Caco-2 (cell line): ENCODE data around the gene VSIR. TPM values are rescaled to one million over a fixed set of nuclear protein-coding genes. Genes with fewer than 3 reads are reported as not detected.

Experiments used
- BruUV-seq: library from RNA; stranded (reverse); fragments of 400-500 nt; replicated peaks from 2 replicates; lab custom pipeline; 2021; lab: Mats Ljungman, UMichigan
- CTCF ChIA-PET: fragments of 300-600 bp; sonication (Branson Sonifier 250); formaldehyde crosslinking; loops from one replicate; lab custom pipeline; 2022; ENCODE audit warnings: antibody characterized with exemption; lab: Charles Lee
- POLR2A ChIA-PET: fragments of 300-600 bp; sonication (Branson Sonifier 250); formaldehyde crosslinking; loops from one replicate; lab custom pipeline; 2022; ENCODE audit warnings: antibody characterized with exemption; lab: Charles Lee
- DNase-seq, 2 experiments: peaks; one replicate each; pipeline versions ENCODE4 v3.0.0 to v3.0.0-alpha.2; 2020 to 2022
- H3K27me3 ChIP-seq: replicated peaks from 2 replicates; pipeline ENCODE4 v1.6.0; 2011; ENCODE audit warnings: low read length; ENCODE audit not compliant: control insufficient read depth, insufficient read depth
- H3K36me3 ChIP-seq: 2 replicates; pipeline ENCODE4 v1.5.1; 2011; ENCODE audit warnings: low read length; ENCODE audit not compliant: control insufficient read depth, insufficient read depth
- H3K4me1 ChIP-seq: fragments of 250-450 bp; sonication (Bioruptor Pico); 2 replicates; pipeline ENCODE4 v1.5.1; 2020; ENCODE audit warnings: mild to moderate bottlenecking
- H3K4me3 ChIP-seq: 2 replicates; pipeline ENCODE4 v1.5.1; 2011; ENCODE audit warnings: low read depth, mild to moderate bottlenecking, control low read depth, low read length
- H3K9me3 ChIP-seq: fragments of 250-450 bp; sonication (Bioruptor Pico); 2 replicates; pipeline ENCODE4 v1.5.1; 2020; ENCODE audit warnings: mild to moderate bottlenecking, moderate library complexity
- H3K27ac Mint-ChIP-seq: one replicate; pipeline ENCODE4 v1.8.0; 2022; ENCODE audit warnings: mixed read lengths; ENCODE audit not compliant: unreplicated experiment
- H3K27me3 Mint-ChIP-seq: one replicate; pipeline ENCODE4 v1.8.0; 2022; ENCODE audit warnings: mixed read lengths; ENCODE audit not compliant: insufficient read depth, unreplicated experiment
- H3K36me3 Mint-ChIP-seq: one replicate; pipeline ENCODE4 v1.8.0; 2022; ENCODE audit warnings: mild to moderate bottlenecking, mixed read lengths; ENCODE audit not compliant: insufficient read depth, unreplicated experiment
- H3K4me1 Mint-ChIP-seq: one replicate; pipeline ENCODE4 v1.8.0; 2022; ENCODE audit warnings: low read depth, mixed read lengths; ENCODE audit not compliant: unreplicated experiment
- H3K4me3 Mint-ChIP-seq: one replicate; pipeline ENCODE4 v1.8.0; 2022; ENCODE audit warnings: mild to moderate bottlenecking, moderate library complexity, mixed read lengths; ENCODE audit not compliant: unreplicated experiment
- H3K9me3 Mint-ChIP-seq: one replicate; pipeline ENCODE4 v1.8.0; 2022; ENCODE audit warnings: mixed read lengths; ENCODE audit not compliant: unreplicated experiment
- CTCF ChIP-seq, 2 experiments: fragments of 200-600 bp in 1 of 2; IDR thresholded peaks; 1 replicate in 1 of 2; 2 replicates in 1 of 2; pipeline versions ENCODE4 v1.5.1 to v1.8.0; 2011 to 2022; ENCODE audit warnings: antibody characterized with exemption in 1 of 2, control low read depth in 1 of 2, inconsistent platforms in 1 of 2, low read depth in 1 of 2, low read length in 1 of 2, mild to moderate bottlenecking in 1 of 2, moderate library complexity in 1 of 2; ENCODE audit not compliant: insufficient read depth in 1 of 2, severe bottlenecking in 1 of 2, unreplicated experiment in 1 of 2
- intact Hi-C: fragments of 100-400 bp; cut with micrococcal nuclease; formaldehyde crosslinking; loops from one replicate; pipeline ENCODE4 v1.10.0; 2022; ENCODE audit not compliant: unreplicated experiment
- total RNA-seq: library from RNA; stranded (reverse); gene quantifications from 2 replicates; pipeline ENCODE4 v1.2.3, GENCODE V29; 2022

VSIR gene
- total RNA-seq, 1 experiment from 2014 or later = 44.0 TPM

GRCh38 chr10:71802715-71803488 is 29.6 kb upstream of the VSIR start:
- Histone ChIP-seq H3K4me1 (no peaks in the 10 kb centered on the region), H3K4me3 (no peak overlapping the region), H3K9me3 (no peaks in the 10 kb centered on the region), H3K27me3 (no peaks in the 10 kb centered on the region), H3K36me3 (no peaks in the 10 kb centered on the region)
- TF ChIP-seq CTCF (IDR thresholded peaks at IDR 0.05; ENCODE audit: insufficient read depth in 1 of 2, low read depth in 1 of 2, low read length in 1 of 2, severe bottlenecking in 1 of 2, unreplicated experiment in 1 of 2) = no peak
- H3K4me3 Mint-ChIP-seq = no peak overlapping the region
- no peaks in the 10 kb centered on the region for H3K36me3 Mint-ChIP-seq
- no peaks in the 10 kb centered on the region for H3K9me3 Mint-ChIP-seq
- H3K4me1 Mint-ChIP-seq = no peaks in the 10 kb centered on the region
- no peak overlapping the region for H3K27ac Mint-ChIP-seq
- ChIA-PET POLR2A (no interaction called here), CTCF (no interaction called here)
- intact Hi-C loops = no loop called here
- no peaks in the 10 kb centered on the region for H3K27me3 Mint-ChIP-seq
- no peak for DNase-seq
- no TSS peak for BruUV-seq

- Histone ChIP-seq H3K4me1 (no peaks in the 10 kb centered on the region), H3K36me3 (no peaks in the 10 kb centered on the region), H3K27me3 (no peaks in the 10 kb centered on the region), H3K9me3 (no peaks in the 10 kb centered on the region), H3K4me3 (no peak overlapping the region)
- no peaks in the 10 kb centered on the region for H3K4me1 Mint-ChIP-seq
- no peak for DNase-seq
- H3K27me3 Mint-ChIP-seq = peaks cover 3% of the 10 kb centered on the region
- no peak overlapping the region for H3K4me3 Mint-ChIP-seq
- no peak overlapping the region for H3K27ac Mint-ChIP-seq
- H3K9me3 Mint-ChIP-seq = no peaks in the 10 kb centered on the region
- H3K36me3 Mint-ChIP-seq = no peaks in the 10 kb centered on the region
- no peak for TF ChIP-seq CTCF (IDR thresholded peaks at IDR 0.05; ENCODE audit: insufficient read depth in 1 of 2, low read depth in 1 of 2, low read length in 1 of 2, severe bottlenecking in 1 of 2, unreplicated experiment in 1 of 2)
- BruUV-seq = no TSS peak
- ChIA-PET POLR2A (no interaction called here), CTCF (no interaction called here)
- intact Hi-C loops = no loop called here
Observed at GRCh38 chr10:71802235-71802634, 28.9 kb upstream of the VSIR start.

- H3K27me3 Mint-ChIP-seq = peaks cover 4% of the 10 kb centered on the region
- H3K27me3 ChIP-seq = no peaks in the 10 kb centered on the region
- no peak for TF ChIP-seq CTCF (IDR thresholded peaks at IDR 0.05; ENCODE audit: insufficient read depth in 1 of 2, low read depth in 1 of 2, low read length in 1 of 2, severe bottlenecking in 1 of 2, unreplicated experiment in 1 of 2)
- no peak overlapping the region for H3K4me3 Mint-ChIP-seq
- no peaks in the 10 kb centered on the region for H3K4me1 Mint-ChIP-seq
- H3K36me3 ChIP-seq = no peaks in the 10 kb centered on the region
- ChIA-PET CTCF (no interaction called here), POLR2A (no interaction called here)
- intact Hi-C loops = no loop called here
- H3K36me3 Mint-ChIP-seq = no peaks in the 10 kb centered on the region
- no peaks in the 10 kb centered on the region for H3K9me3 Mint-ChIP-seq
- H3K27ac Mint-ChIP-seq = no peak overlapping the region
- no peaks in the 10 kb centered on the region for H3K9me3 ChIP-seq
- BruUV-seq = no TSS peak
- H3K4me1 ChIP-seq = no peaks in the 10 kb centered on the region
- no peak overlapping the region for H3K4me3 ChIP-seq
- DNase-seq = no peak
Observed at GRCh38 chr10:71801361-71801760, 28.0 kb upstream of the VSIR start.
